Lung (tissue), 12 donors: Measurements from ENCODE around the gene BARD1. TPM values are rescaled to one million over a fixed set of nuclear protein-coding genes. Genes with fewer than 3 reads are reported as not detected.
A peak's percentile ranks its signal among the peaks of the same experiment; 100 is the strongest.

Experiments
- ATAC-seq: fragments of 200-7000 bp; cut with Tn5 transposase; one replicate; pipeline ENCODE4 v1.9.1; 2020; ENCODE audit warnings: moderate number of reproducible peaks; ENCODE audit not compliant: insufficient read depth, low FRiP score
- DNase-seq, 3 donors: peaks; one replicate each; pipeline ENCODE4 v3.0.0-alpha.2; 2013 to 2017
- H3K27ac ChIP-seq, 2 donors: one replicate each; pipeline ENCODE4 v1.5.1; 2013; ENCODE audit warnings: mild to moderate bottlenecking in 2 of 2, moderate library complexity in 2 of 2, control low read depth in 1 of 2, inconsistent platforms in 1 of 2, low read depth in 1 of 2, low read length in 1 of 2
- H3K27me3 ChIP-seq, 3 donors: one replicate each; pipeline ENCODE4 v1.5.1; 2013; ENCODE audit warnings: low read length in 2 of 3; ENCODE audit not compliant: control insufficient read depth in 3 of 3, insufficient read depth in 3 of 3
- H3K36me3 ChIP-seq, 4 donors: one replicate each; pipeline ENCODE4 v1.5.1; 2013; ENCODE audit warnings: low read length in 4 of 4, mild to moderate bottlenecking in 1 of 4, moderate library complexity in 1 of 4; ENCODE audit not compliant: control insufficient read depth in 4 of 4, insufficient read depth in 4 of 4
- H3K4me1 ChIP-seq, 5 donors: one replicate each; pipeline ENCODE4 v1.5.1; 2013; ENCODE audit warnings: low read length in 5 of 5, mild to moderate bottlenecking in 2 of 5, moderate library complexity in 1 of 5; ENCODE audit not compliant: control insufficient read depth in 5 of 5, insufficient read depth in 5 of 5
- H3K4me3 ChIP-seq: one replicate; pipeline ENCODE4 v1.5.1; 2013; ENCODE audit warnings: mild to moderate bottlenecking, control low read depth, moderate library complexity
- H3K9ac ChIP-seq, 2 donors: one replicate each; pipeline ENCODE4 v1.5.1; 2013; ENCODE audit warnings: low read length in 2 of 2, control low read depth in 1 of 2; ENCODE audit not compliant: insufficient read depth in 1 of 2
- H3K9me3 ChIP-seq, 4 donors: one replicate each; pipeline ENCODE4 v1.5.1; 2013; ENCODE audit warnings: low read length in 3 of 4, mild to moderate bottlenecking in 1 of 4, moderate library complexity in 1 of 4; ENCODE audit not compliant: control insufficient read depth in 4 of 4, insufficient read depth in 3 of 4
- whole genome bisulfite sequencing, 2 donors: extraction: QIAGEN DNeasy Blood & Tissue Kit; methylation state at CpG; one replicate each; pipeline ENCODE4 v1.1.7; 2013; 5-methylcytosine and 5-hydroxymethylcytosine counted together
- polyA plus RNA-seq, 2 donors: library from polyadenylated mRNA; stranded (reverse); fragments of 200-250 nt; gene quantifications; one replicate each; pipeline ENCODE4 v1.2.1, GENCODE V29; 2013
- total RNA-seq, 2 donors: library from RNA; depleted of rRNA in 1 of 2; stranded (reverse); fragments of >200 nt in 1 of 2; gene quantifications; one replicate each; pipeline ENCODE4 v1.2.1, GENCODE V29; 2014 to 2021
- TF ChIP-seq, protein P1 (sequence below): IDR thresholded peaks from 2 replicates; pipeline ENCODE4 v1.5.1; 2012; ENCODE audit warnings: mild to moderate bottlenecking; ENCODE audit errors: control extremely low read depth, extremely low read depth
- donor health status: control.
- donor health status: control.
- donor health status: Bipolar disorder and iron deficiency.
- donor health status: healthy.
- donor health status: DM: yes; HTN: yes; CAD: no.

Gene BARD1
- total and polyA plus RNA-seq, 4 donors, result 1.9 to 33.7 (median 8.2) TPM

DNA sequence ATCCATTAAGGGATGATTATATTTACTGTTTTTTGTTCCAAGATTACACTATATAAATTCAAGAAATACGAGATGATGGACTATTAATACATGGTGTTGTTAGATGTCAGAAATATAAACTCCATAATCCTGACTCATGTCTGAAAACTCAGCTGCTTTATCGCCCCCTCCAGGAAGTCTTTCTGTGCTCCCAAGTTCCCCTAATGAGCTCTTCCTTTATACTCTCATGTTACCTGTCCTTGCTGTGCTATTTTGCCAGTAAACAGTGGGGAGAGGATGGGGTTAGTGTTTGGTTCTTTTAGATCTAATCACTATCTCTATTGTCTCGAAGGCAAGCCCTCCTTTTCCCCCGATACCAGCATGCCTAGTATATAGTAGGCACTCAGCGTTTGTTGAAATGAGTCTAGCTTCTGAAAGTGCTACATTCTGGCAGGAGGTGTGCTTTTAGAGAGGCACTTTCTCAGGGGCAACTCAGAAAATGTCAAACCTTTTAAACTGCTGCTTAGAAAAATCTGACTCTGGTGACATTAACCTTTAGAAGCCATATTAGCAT lies 21.4 kb upstream of the BARD1 start:
- no peak for ATAC-seq
- WGBS, 2 donors, result 66 to 72% methylated on average over 5 of the region's 5 CpGs
- no peak for DNase-seq
- no peaks in the 10 kb centered on the region for H3K4me1 ChIP-seq
- TF ChIP-seq, protein P1, sequence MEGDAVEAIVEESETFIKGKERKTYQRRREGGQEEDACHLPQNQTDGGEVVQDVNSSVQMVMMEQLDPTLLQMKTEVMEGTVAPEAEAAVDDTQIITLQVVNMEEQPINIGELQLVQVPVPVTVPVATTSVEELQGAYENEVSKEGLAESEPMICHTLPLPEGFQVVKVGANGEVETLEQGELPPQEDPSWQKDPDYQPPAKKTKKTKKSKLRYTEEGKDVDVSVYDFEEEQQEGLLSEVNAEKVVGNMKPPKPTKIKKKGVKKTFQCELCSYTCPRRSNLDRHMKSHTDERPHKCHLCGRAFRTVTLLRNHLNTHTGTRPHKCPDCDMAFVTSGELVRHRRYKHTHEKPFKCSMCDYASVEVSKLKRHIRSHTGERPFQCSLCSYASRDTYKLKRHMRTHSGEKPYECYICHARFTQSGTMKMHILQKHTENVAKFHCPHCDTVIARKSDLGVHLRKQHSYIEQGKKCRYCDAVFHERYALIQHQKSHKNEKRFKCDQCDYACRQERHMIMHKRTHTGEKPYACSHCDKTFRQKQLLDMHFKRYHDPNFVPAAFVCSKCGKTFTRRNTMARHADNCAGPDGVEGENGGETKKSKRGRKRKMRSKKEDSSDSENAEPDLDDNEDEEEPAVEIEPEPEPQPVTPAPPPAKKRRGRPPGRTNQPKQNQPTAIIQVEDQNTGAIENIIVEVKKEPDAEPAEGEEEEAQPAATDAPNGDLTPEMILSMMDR, result no peak
- no peaks in the 10 kb centered on the region for H3K9me3 ChIP-seq
- H3K9ac ChIP-seq, result no peak overlapping the region
- no peak overlapping the region for H3K27ac ChIP-seq
- no peaks in the 10 kb centered on the region for H3K36me3 ChIP-seq
- H3K27me3 ChIP-seq, result no peaks in the 10 kb centered on the region
- H3K4me3 ChIP-seq, result no peak overlapping the region

DNA sequence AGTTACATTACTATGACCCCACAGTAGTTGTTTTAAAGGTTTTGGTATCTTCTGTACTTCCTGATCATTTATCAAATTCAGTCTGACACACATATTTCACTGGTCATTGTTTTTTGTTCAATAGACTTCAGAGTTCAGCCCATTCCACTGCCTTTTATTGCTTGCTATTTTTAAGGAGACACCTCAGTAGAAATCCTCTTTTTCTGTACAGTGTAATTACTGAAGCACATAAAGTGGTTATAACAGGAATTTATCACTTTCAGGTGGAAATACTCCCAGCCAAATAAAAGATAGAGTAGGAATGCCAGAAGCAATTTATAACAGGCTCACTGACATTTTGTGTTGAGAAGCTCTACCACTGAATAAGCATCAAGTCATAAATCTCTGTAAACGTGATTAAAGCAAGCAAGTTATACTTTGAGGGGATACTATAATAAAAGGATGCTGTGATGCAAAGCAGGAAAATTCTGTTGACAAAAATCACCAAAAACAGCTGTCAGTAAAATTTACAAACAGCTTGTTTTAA lies 6.6 kb upstream of the BARD1 start:
- ATAC-seq, result no peak
- H3K9me3 ChIP-seq, result no peaks in the 10 kb centered on the region
- no peaks in the 10 kb centered on the region for H3K27me3 ChIP-seq
- H3K4me3 ChIP-seq, result no peak overlapping the region
- no peaks in the 10 kb centered on the region for H3K36me3 ChIP-seq
- H3K9ac ChIP-seq, result no peak overlapping the region
- 63 to 83% methylated on average over 1 of the region's 1 CpG for WGBS, 2 donors
- TF ChIP-seq, protein P1, result no peak
- DNase-seq, result no peak
- H3K4me1 ChIP-seq, result no peaks in the 10 kb centered on the region
- H3K27ac ChIP-seq, result no peak overlapping the region

DNA sequence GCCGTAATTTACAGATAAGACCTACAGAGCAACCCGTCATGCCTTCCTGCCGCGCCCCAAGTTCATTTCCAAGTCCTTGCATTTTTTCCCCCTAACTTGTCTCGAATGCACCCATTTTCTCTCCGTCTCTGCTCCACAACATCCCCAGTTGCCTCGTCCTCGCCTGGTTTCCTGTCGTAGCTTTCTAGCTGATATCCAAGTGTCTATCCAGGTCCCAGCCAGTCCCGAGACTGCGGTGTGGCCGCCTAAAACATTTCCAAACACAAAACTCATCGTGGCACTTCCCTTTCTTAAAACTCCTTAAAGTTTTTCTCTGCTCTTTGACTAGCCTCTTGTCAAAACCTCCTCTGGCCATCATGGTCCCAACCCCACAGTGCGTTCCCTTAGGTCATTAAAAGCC lies 1.2 kb upstream of the BARD1 start:
- WGBS, 2 donors, result 37 to 42% methylated on average over 14 of the region's 14 CpGs
- H3K27ac ChIP-seq, result peak overlapping the region in 1 of 2 donors; percentile 30
- H3K4me1 ChIP-seq, result peaks cover 2 to 14% (median 6%) of the 10 kb centered on the region in 5 donors
- DNase-seq (peak in 2 of 3 donors; percentile 27 to 35), ATAC-seq (no peak)
- no peaks in the 10 kb centered on the region for H3K9me3 ChIP-seq
- H3K36me3 ChIP-seq, result peaks cover 0 to 3% (median 0%) of the 10 kb centered on the region in 4 donors
- H3K4me3 ChIP-seq, result no peak overlapping the region
- peak overlapping the region; percentile 72 to 100 for H3K9ac ChIP-seq
- no peaks in the 10 kb centered on the region for H3K27me3 ChIP-seq
- TF ChIP-seq, protein P1, result no peak
